ENCODE results near the gene CHRD.
A peak's percentile ranks its signal among the peaks of the same experiment; 100 is the strongest.

Gene CHRD

DNA sequence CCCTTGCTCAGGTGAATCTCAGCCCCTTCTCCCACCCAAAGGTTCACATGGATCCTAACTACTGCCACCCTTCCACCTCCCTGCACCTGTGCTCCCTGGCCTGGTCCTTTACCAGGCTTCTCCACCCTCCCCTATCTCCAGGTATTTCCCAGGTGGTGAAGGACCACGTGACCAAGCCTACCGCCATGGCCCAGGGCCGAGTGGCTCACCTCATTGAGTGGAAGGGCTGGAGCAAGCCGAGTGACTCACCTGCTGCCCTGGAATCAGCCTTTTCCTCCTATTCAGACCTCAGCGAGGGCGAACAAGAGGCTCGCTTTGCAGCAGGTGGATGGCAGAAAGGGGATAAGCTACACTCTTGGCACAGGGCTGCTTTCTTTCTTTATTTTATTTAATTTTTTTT, 37.9 kb upstream of the CHRD start:
- DNase-seq = no peak

DNA sequence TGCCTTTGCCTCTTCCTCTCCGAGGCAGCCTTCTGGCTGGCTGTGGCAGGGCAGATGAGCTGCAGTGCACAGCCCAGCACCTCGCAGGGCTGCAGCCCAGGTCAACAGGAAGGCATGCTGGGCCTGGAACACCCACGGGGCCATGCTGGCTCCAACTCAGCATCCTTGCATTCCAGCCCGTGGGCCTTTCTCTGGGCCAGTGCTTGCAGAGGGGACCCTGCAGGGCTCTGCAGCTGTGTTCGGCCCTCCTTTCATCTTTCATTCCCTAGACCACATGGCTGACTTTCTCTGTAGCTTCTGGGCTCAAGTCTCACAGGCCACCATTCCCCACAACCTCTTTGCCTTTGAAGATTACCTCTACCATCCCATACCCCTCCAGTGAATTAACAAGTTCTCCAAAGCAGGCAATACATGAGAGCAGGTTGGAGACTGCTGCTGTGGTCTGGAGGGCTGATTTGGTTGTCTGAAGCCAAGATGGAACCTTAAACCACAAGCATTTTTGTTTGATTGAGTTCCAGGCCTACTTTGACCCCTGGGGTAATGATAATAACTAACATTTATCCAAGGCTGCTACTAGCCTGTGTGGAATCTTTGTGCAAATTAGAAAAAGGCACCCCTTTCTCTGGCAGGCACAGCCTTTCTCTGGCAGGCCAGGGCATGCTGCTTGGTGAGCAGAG, 36.5 kb upstream of the CHRD start:
- no peak overlapping the region for H3K4me3 Mint-ChIP-seq
- H3K27me3 Mint-ChIP-seq = no peaks in the 10 kb centered on the region
- DNase-seq (no peak), ATAC-seq (no peak)
- H3K4me1 Mint-ChIP-seq = no peaks in the 10 kb centered on the region
- H3K36me3 Mint-ChIP-seq (ENCODE audit: low read depth) = no peaks in the 10 kb centered on the region
- no peak overlapping the region for H3K27ac Mint-ChIP-seq
- no peaks in the 10 kb centered on the region for H3K9me3 Mint-ChIP-seq

More for the DNA sequence above, 37.9 kb upstream of the CHRD start:
- peaks cover 5% of the 10 kb centered on the region for H3K36me3 Mint-ChIP-seq (ENCODE audit: low read depth)
- no peak for ATAC-seq
- H3K4me3 Mint-ChIP-seq = no peak overlapping the region
- H3K27ac Mint-ChIP-seq = no peak overlapping the region
- peaks cover 12% of the 10 kb centered on the region for H3K4me1 Mint-ChIP-seq
- no peaks in the 10 kb centered on the region for H3K9me3 Mint-ChIP-seq
- no peaks in the 10 kb centered on the region for H3K27me3 Mint-ChIP-seq

DNA sequence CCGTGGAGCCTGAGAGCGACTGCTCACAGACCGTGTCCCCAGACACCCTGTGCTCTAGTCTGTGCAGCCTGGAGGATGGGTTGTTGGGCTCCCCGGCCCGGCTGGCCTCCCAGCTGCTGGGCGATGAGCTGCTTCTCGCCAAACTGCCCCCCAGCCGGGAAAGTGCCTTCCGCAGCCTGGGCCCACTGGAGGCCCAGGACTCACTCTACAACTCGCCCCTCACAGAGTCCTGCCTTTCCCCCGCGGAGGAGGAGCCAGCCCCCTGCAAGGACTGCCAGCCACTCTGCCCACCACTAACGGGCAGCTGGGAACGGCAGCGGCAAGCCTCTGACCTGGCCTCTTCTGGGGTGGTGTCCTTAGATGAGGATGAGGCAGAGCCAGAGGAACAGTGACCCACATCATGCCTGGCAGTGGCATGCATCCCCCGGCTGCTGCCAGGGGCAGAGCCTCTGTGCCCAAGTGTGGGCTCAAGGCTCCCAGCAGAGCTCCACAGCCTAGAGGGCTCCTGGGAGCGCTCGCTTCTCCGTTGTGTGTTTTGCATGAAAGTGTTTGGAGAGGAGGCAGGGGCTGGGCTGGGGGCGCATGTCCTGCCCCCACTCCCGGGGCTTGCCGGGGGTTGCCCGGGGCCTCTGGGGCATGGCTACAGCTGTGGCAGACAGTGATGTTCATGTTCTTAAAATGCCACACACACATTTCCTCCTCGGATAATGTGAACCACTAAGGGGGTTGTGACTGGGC, 35.1 kb upstream of the CHRD start:
- no peak for ATAC-seq
- H3K27ac Mint-ChIP-seq = no peak overlapping the region
- H3K4me3 Mint-ChIP-seq = no peak overlapping the region
- no peaks in the 10 kb centered on the region for H3K9me3 Mint-ChIP-seq
- no peak for DNase-seq
- H3K27me3 Mint-ChIP-seq = no peaks in the 10 kb centered on the region
- H3K36me3 Mint-ChIP-seq (ENCODE audit: low read depth) = no peaks in the 10 kb centered on the region
- H3K4me1 Mint-ChIP-seq = no peaks in the 10 kb centered on the region

DNA sequence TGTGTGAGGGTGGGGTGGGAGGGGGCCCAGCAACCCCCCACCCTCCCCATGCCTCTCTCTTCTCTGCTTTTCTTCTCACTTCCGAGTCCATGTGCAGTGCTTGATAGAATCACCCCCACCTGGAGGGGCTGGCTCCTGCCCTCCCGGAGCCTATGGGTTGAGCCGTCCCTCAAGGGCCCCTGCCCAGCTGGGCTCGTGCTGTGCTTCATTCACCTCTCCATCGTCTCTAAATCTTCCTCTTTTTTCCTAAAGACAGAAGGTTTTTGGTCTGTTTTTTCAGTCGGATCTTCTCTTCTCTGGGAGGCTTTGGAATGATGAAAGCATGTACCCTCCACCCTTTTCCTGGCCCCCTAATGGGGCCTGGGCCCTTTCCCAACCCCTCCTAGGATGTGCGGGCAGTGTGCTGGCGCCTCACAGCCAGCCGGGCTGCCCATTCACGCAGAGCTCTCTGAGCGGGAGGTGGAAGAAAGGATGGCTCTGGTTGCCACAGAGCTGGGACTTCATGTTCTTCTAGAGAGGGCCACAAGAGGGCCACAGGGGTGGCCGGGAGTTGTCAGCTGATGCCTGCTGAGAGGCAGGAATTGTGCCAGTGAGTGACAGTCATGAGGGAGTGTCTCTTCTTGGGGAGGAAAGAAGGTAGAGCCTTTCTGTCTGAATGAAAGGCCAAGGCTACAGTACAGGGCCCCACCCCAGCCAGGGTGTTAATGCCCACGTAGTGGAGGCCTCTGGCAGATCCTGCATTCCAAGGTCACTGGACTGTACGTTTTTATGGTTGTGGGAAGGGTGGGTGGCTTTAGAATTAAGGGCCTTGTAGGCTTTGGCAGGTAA, 34.3 kb upstream of the CHRD start:
- Mint-ChIP-seq H3K27ac (no peak overlapping the region), H3K36me3 (ENCODE audit: low read depth) (no peaks in the 10 kb centered on the region), H3K4me1 (no peaks in the 10 kb centered on the region), H3K27me3 (no peaks in the 10 kb centered on the region), H3K9me3 (no peaks in the 10 kb centered on the region), H3K4me3 (no peak overlapping the region)
- ATAC-seq = peak; percentile 68
- no peak for DNase-seq

DNA sequence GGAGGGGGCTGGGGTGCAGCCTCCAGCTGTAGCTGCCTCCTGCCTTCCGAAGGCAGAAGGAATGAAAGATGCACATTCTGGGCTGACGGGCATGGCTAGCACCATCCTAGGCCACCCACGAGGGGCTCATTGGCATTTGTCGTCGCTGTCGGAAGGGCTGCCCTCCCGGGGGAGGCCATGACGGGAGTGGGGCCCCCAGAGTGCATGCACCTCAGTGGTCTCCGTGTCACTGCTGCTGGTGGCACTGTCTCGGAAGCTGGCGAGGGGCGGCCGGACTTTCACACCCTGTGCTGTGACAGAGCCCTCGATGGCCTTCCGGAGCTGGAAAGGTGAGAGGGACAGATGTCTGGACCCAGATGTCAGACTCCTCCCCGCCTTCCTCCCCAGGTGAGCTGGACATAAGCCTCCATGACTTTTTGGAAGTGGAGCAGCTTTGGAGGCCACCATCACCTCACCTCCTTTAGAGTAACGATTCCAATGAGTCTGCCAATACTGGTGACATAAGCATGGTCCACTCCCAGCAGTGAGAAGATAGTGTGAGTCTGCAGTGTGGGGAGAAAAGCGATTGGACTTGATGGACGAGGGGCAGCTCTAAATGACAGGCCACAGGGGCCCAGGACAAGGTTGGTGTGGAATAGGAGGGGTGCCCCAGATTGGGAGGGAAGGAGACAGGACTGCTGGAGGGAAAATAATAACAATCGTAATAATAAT, 33.2 kb upstream of the CHRD start:
- Mint-ChIP-seq H3K36me3 (ENCODE audit: low read depth) (no peaks in the 10 kb centered on the region), H3K9me3 (no peaks in the 10 kb centered on the region), H3K4me1 (no peaks in the 10 kb centered on the region), H3K27me3 (no peaks in the 10 kb centered on the region), H3K4me3 (no peak overlapping the region), H3K27ac (no peak overlapping the region)
- ATAC-seq (no peak), DNase-seq (no peak)

DNA sequence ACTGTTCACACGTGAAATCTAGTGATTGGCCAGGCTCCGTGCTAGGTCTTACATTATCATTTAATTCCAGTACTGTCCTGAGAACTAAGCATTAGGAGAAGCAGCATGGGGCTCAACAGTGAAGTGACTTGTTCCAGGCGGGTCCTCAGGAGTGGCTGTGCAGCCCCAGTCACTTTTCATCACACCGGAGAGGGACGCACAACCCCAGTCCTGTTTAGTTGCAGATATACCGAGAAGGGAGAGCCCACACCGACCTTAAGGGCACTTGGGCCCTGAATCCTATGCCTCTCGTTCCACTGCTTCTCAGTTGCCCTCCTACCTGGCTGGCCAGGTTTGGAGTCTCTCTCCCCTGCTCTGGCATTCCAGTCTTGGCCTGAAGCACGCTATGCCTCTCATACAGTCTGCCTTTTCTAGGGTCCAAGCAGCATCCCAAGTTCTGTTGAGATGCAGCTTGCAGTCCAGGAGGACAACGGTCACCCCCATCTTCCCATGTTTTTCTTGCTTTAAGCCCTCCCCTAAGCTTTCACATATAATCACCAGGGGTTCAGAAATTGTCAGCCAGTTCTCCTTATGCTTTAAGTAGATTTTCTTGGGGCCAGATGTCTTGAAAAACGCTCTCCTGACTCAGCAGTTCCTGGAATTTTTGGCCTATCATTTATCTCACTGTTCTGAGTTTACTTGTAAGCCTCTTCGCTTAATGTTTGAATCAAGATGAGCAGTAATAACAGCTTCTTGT, 32.4 kb upstream of the CHRD start:
- Mint-ChIP-seq H3K36me3 (ENCODE audit: low read depth) (no peaks in the 10 kb centered on the region), H3K27ac (no peak overlapping the region), H3K4me3 (no peak overlapping the region), H3K4me1 (no peaks in the 10 kb centered on the region), H3K27me3 (no peaks in the 10 kb centered on the region), H3K9me3 (no peaks in the 10 kb centered on the region)
- DNase-seq (no peak), ATAC-seq (no peak)

DNA sequence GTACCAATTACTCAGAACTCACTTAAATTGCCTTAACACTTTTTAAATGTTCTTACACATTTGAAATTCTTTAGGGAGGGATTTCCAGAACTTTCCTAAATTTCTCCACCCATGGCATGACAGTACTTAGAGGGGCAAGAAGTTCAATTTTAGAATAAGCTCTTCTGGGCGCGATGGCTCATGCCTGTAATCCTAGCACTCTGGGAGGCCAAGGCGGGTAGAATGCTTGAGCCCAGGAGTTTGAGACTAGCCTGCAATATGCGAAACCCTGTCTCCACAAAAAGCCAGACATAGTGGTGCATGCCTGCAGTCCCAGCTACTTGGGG, 31.8 kb upstream of the CHRD start:
- H3K4me1 Mint-ChIP-seq = no peaks in the 10 kb centered on the region
- H3K27me3 Mint-ChIP-seq = no peaks in the 10 kb centered on the region
- H3K36me3 Mint-ChIP-seq (ENCODE audit: low read depth) = no peaks in the 10 kb centered on the region
- H3K9me3 Mint-ChIP-seq = no peaks in the 10 kb centered on the region
- no peak overlapping the region for H3K4me3 Mint-ChIP-seq
- ATAC-seq = no peak
- no peak for DNase-seq
- no peak overlapping the region for H3K27ac Mint-ChIP-seq

DNA sequence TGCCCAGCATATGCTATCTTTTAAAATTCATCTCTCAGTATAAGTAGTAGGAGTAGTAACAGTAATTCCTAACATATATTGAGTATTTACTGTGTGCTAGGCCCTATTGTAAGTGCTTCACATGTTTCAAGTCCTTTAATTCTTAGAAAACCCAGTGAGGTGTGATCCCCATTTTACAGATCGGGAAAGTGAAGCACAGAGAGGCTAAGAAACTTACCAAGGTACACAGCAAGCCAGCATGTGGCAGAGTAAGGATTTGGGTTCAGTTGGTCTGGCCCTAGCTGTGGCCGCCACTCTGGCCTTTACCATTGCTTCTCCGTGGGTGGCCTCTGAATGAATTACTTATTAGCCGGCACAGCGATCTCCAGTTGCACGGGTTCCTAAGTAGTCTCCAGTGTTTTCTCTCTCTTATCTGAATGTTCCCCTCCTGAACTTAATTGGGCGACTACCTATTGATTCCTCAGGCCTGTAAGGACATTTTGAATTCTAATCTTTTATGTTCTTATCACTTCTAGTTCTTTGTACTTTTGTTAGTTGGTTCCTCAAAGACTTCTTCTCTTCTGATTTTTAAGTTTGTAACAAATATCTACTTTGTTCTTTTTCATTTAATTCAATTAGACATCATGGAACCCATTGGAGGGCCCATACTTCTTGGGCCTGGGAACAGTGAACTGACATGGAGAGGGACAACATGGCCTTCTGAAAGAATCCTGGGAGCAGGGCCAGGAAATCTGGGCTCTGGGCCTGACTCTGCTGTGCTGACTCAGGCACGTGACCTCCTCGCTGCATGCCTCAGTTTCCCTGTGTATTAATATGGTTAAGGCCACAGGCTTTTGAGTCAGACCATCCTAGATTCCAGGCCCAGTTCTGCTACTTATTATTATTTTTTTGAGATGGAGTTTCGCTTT, 30.0 kb upstream of the CHRD start:
- Mint-ChIP-seq H3K27ac (no peak overlapping the region), H3K36me3 (ENCODE audit: low read depth) (no peaks in the 10 kb centered on the region)

DNA sequence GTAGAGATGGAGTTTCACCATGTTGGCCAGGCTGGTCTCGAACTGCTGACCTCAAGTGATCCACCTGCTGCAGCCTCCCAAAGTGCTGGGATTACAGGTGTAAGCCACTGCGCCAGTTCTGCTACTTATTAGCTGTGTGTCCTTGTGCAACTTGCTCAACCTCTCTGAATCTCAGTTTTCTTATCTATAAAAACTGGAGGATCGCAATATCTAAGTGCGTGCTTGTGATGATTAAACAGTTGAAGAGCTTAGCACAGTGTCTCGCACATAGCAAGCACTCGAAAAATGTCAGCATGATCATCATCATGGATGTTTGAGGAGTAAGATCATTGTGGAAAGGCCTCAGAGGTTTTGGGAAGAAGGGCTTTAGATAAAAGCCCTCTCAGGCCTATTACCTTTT, 29.2 kb upstream of the CHRD start:
- Mint-ChIP-seq H3K4me3 (no peak overlapping the region), H3K27me3 (no peaks in the 10 kb centered on the region), H3K36me3 (ENCODE audit: low read depth) (peaks cover 5% of the 10 kb centered on the region)

More for the DNA sequence above, 30.0 kb upstream of the CHRD start:
- no peak overlapping the region for H3K4me3 Mint-ChIP-seq
- H3K9me3 Mint-ChIP-seq = no peaks in the 10 kb centered on the region
- DNase-seq = no peak
- no peaks in the 10 kb centered on the region for H3K4me1 Mint-ChIP-seq
- ATAC-seq = no peak
- H3K27me3 Mint-ChIP-seq = no peaks in the 10 kb centered on the region

DNA sequence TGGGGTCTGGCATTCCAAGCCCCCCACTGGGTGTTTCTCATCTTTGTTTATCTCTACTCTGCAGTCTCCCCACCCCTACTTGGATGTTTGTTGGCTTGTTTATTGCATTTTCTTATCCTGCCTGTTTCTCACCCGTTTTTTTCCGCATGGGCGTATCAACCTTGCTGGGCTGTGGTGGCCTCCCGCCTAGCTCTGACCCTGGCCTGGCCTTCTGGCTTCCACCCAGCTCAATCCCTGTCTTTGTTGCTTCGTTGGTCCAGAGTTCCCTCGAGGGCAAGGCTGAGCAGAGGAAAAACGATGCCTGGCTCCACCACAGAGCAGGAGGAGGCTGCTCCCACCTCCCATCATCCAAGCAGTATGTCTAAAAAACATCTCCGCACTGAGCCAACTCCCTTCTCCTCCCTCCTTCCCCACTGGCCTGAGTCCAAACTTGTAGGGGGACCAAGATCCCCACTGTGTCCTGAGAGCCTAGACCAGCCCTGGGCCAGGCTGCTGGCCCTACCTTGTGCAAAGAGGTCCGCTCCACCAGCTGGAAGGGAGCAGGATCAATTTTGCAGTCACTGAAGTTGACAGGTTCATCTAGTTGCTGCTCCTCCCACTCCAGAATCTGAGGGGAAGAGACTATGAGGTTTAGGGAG, 28.2 kb upstream of the CHRD start:
- H3K27me3 Mint-ChIP-seq = no peaks in the 10 kb centered on the region
- no peaks in the 10 kb centered on the region for H3K4me1 Mint-ChIP-seq
- H3K9me3 Mint-ChIP-seq = no peaks in the 10 kb centered on the region
- H3K36me3 Mint-ChIP-seq (ENCODE audit: low read depth) = peaks cover 5% of the 10 kb centered on the region
- no peak overlapping the region for H3K4me3 Mint-ChIP-seq
- H3K27ac Mint-ChIP-seq = no peak overlapping the region
- ATAC-seq = no peak
- no peak for DNase-seq

More for the DNA sequence above, 29.2 kb upstream of the CHRD start:
- no peaks in the 10 kb centered on the region for H3K4me1 Mint-ChIP-seq
- DNase-seq (no peak), ATAC-seq (no peak)
- H3K9me3 Mint-ChIP-seq = no peaks in the 10 kb centered on the region
- H3K27ac Mint-ChIP-seq = no peak overlapping the region

DNA sequence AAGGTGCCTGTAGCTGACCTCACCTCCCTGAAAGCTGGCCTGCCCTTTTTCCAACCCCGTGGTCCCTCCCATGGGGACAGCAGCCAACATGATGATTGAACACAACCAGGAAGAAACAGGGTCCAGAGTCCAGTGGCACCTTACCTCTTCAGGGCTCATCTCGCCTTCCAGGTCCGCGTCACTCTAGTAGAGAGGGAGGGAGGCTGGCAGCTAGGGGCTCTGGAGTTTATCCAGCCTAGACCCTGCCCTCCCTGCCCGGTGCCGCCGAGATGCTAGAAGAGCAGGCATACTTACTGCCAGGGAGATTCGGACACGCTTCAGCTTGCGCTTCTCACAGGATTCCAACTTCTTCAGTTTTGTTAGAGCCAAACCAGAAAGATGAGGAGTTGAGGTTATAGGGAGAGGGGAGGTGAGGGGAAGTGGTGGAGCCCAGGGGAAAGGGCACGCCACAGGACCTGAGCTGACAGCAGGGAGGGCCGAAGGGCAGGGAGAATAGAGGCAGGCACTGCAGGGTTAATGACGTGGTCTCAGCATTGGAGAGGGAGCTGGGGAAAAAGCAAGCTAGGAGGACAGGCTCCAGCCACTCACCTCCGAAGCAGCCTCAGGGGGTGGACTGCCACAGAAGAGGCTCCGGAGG, 27.6 kb upstream of the CHRD start:
- Mint-ChIP-seq H3K27ac (no peak overlapping the region), H3K9me3 (no peaks in the 10 kb centered on the region), H3K36me3 (ENCODE audit: low read depth) (peaks cover 7% of the 10 kb centered on the region), H3K4me3 (no peak overlapping the region), H3K27me3 (no peaks in the 10 kb centered on the region), H3K4me1 (no peaks in the 10 kb centered on the region)
- DNase-seq (no peak), ATAC-seq (no peak)

DNA sequence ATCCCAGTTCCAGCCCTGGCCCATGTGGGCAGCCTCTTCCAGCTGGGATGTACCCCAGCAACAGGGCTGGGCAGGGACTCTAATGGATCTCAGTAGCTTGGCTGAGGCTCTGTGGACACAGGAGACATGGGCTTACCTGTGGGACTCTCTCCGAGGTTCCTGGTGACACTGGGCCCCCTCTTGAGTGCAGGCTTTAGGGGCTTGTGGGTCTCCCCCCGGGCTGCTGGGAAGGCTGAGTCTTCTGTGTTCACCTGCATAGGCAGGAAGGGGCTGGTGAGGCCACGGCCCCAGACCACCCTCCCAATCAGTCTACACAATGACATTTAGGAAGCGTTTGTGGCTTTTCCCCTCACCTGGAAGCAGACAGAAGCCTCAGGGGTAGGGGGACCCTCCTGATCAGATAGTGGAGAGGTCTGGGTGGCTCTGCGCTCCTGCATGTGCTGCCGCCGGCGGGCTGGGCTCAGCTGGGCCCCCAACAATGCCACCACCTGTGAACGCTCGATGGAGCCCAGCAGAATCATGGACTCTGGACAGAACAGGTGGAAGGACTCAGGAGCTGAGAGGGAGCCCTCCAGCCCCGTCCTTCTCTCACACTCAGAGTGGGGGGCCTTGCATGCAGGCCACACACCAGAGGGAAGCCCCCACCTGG, 26.8 kb upstream of the CHRD start:
- no peak overlapping the region for H3K27ac Mint-ChIP-seq
- no peak for DNase-seq
- no peaks in the 10 kb centered on the region for H3K27me3 Mint-ChIP-seq
- no peaks in the 10 kb centered on the region for H3K9me3 Mint-ChIP-seq
- H3K4me3 Mint-ChIP-seq = no peak overlapping the region
- no peak for ATAC-seq
- H3K36me3 Mint-ChIP-seq (ENCODE audit: low read depth) = peaks cover 7% of the 10 kb centered on the region
- no peaks in the 10 kb centered on the region for H3K4me1 Mint-ChIP-seq
